ENCODE data around the gene MRPL24. TPM values are rescaled to one million over a fixed set of nuclear protein-coding genes. Genes with fewer than 3 reads are reported as not detected.
A peak's percentile ranks its signal among the peaks of the same experiment; 100 is the strongest.

The MRPL24 gene
- total RNA-seq, 1 experiment from 2014 or later = 27.3 TPM

GRCh38 chr1:156692441-156692924, 48.4 kb downstream of the MRPL24 start:
- H3K4me1 ChIP-seq (ENCODE audit: insufficient read depth, low read length) = peaks cover 17% of the 10 kb centered on the region; the same call in 1 of the 2 replicates
- H3K79me1 ChIP-seq (ENCODE audit: insufficient read depth, low read depth, low read length, poor library complexity, severe bottlenecking) = no peaks in the 10 kb centered on the region
- H3K27me3 ChIP-seq (ENCODE audit: insufficient read depth, low read length) = no peaks in the 10 kb centered on the region
- Mint-ChIP-seq H3K36me3 (ENCODE audit: insufficient read depth in 1 of 3, low read depth in 3 of 3) (peaks cover 0 to 6% (median 3%) of the 10 kb centered on the region in 3 experiments; a peak in 4 of 7 replicates), H3K27ac (peak overlapping the region; percentile 82 to 96 (median 90)), H3K4me3 (peak overlapping the region; percentile 54 to 75), H3K27me3 (ENCODE audit: low read depth) (peaks cover 13% of the 10 kb centered on the region), H3K4me1 (peaks cover 57 to 69% of the 10 kb centered on the region in 2 experiments), H3K9me3 (peaks cover 0 to 5% of the 10 kb centered on the region in 2 experiments; a peak in 1 of 5 replicates)
- no peak overlapping the region for H4K91ac ChIP-seq (ENCODE audit: insufficient read length, low read depth, low read length)
- H4K20me1 ChIP-seq (ENCODE audit: control insufficient read depth, insufficient read depth, insufficient read length) = no peaks in the 10 kb centered on the region
- H3K23ac ChIP-seq (ENCODE audit: insufficient read length, low read depth, low read length) = no peak overlapping the region
- no peak overlapping the region for H2BK15ac ChIP-seq (ENCODE audit: low read depth, low read length)
- no peak overlapping the region for H2BK12ac ChIP-seq (ENCODE audit: insufficient read length, low read depth, low read length)
- H3K56ac ChIP-seq (ENCODE audit: insufficient read length, low read depth, low read length) = no peak overlapping the region
- no peaks in the 10 kb centered on the region for H3K9me3 ChIP-seq (ENCODE audit: control insufficient read depth, low read depth, low read length)
- no peak overlapping the region for H3K9ac ChIP-seq (ENCODE audit: extremely low read depth, insufficient read length, low read length)
- H4K8ac ChIP-seq (replicated peaks; ENCODE audit: insufficient read length, low read depth, low read length) = no peak overlapping the region
- H2BK120ac ChIP-seq (ENCODE audit: low read depth, low read length, poor library complexity, severe bottlenecking) = no peak overlapping the region
- no peak overlapping the region for H2AFZ ChIP-seq (ENCODE audit: low read length)
- no CpG with 5 or more reads among the region's 13 CpGs for WGBS (ENCODE audit: extremely low coverage, insufficient read length, low lambda C conversion rate)
- no peak overlapping the region for H2AK5ac ChIP-seq (ENCODE audit: insufficient read length, low read length)
- no peak overlapping the region for H4K5ac ChIP-seq (ENCODE audit: insufficient read length, low read depth, low read length)
- no peak overlapping the region for H2BK20ac ChIP-seq (ENCODE audit: low read depth, low read length, poor library complexity, severe bottlenecking)
- H3K18ac ChIP-seq (ENCODE audit: insufficient read length, low read depth, low read length) = no peak overlapping the region
- no peak overlapping the region for H3T11ph ChIP-seq (ENCODE audit: low read length)
- peak overlapping the region; percentile 48; the same call in 1 of the 2 replicates for H3K14ac ChIP-seq (ENCODE audit: insufficient read depth, low read length)
- H3K27ac ChIP-seq (ENCODE audit: insufficient read length, low read depth, low read length) = no peak overlapping the region
- H3K4me2 ChIP-seq (ENCODE audit: insufficient read depth, insufficient read length, low read length) = peak overlapping the region; percentile 53
- no peak for DNase-seq
- H3K4ac ChIP-seq (ENCODE audit: low read depth, low read length) = no peak overlapping the region
- H3K79me2 ChIP-seq (ENCODE audit: insufficient read depth, low read length) = no peaks in the 10 kb centered on the region
- peaks cover 10% of the 10 kb centered on the region for H3K23me2 ChIP-seq (ENCODE audit: insufficient read length, low read depth, low read length, poor library complexity, severe bottlenecking)
- no peak for TF ChIP-seq CTCF (conservative IDR thresholded peaks at IDR 0.05)
- no peak overlapping the region for H2BK5ac ChIP-seq (ENCODE audit: insufficient read length, low read length)
